HG03342 (cell line): ENCODE data around the gene LRRC4C.

Experiments used
- ATAC-seq: cut with Tn5 transposase; IDR thresholded peaks from one replicate; pipeline ENCODE4 v1.9.1; 2021; ENCODE audit warnings: mild to moderate bottlenecking, moderate library complexity; ENCODE audit not compliant: unreplicated experiment

LRRC4C gene

DNA sequence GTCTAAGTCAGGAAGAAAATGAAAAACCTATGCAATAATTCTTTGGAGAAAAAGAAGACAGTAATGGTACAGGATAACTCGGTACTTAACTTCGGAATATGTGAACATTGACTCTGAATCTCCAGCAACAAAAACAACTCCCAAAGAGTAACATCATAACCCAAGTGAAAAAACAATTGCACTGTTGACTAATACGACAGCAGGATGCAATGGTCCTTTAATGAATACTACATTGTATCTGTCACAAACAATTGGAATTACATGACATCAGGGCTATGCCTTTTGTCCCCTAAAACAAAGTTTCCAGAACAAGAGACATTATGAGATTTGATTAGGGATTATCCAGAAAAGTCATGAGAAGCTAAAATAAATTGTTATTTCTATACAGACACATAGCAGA lies 1065.9 kb downstream of the LRRC4C start:
- ATAC-seq: no peak

DNA sequence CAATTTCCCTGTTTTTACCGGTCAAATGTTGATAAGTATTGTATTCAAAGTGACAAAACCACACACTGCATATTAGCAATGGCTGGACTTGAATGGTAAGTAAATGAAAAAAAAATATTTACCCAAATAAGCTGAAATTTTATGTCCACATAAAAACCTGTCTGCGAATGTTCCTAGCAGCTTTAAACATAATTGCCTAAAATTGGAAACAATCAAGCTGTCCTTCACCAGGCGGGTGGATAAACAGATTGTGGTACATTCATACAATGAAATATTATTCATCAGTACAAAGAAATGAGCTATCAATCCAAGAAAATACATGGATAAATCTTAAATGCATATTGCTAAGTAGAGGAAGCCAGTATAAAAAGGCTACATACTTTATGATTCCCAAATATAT lies 1067.8 kb downstream of the LRRC4C start:
- ATAC-seq: no peak

DNA sequence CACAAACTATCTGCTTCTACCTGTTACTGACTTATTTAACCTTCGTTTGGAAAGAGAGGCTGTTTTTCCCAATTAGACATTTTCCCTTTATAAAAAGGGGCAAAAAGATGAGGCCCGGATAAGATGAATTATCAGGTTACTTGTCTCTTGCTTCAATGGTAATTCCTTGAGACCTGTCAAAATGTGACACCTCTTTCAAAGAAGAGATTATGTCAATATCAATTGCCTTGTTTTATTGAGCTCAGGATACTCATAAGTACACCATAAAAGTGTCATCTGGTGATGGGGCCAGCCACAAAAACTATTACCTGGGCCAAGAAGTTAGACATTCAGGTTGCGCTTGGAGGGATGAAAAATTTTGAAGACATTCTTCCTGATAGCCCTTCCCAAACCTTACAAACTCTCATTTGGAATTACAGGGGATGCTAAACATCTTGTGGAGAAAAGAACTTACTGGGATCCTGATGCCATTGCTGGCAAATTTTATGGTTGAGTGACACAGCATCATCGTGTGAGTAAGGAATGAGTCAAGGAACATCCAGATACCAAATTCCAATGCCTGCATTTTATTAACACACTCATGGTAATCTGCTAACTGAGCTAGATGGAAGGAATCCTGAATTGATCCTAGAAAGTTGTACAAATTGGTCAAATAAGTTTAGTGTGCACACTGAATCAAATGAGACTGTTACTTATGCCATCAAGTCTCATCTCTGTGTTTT lies 1071.2 kb downstream of the LRRC4C start:
- no peak for ATAC-seq

DNA sequence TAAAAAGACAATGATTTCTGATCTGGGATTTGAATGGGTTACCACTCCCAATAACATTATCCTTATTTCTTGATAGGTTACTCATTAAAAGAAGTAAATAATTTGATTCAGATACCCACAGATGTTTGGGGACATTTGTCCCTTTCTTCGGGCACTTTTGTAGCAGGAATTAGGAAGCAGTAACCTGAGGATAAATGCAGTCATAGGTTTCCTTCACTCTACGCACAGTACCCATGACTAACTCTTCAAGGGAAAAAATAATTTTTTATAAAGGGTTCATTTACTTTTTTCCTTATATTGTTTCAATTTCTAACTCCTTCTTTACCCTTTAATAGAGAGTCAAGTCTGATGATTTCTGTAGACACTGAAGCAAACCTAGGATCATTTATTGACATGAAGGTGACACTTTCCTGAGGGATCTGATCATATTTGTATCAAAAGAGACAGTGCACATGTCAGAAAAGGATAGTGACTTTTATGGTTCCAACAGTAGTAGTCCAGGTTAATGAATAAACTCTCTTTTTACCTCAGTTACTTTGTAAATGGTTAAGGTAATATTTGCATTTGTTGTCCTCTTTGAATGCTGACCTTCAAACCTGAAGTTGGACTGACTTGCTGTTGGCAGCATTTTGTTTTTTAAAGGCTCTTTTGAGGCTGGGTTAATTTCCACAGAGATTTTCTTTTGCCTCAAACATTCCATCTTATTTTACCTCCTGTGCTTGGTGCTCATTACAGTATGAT lies 1072.0 kb downstream of the LRRC4C start:
- ATAC-seq: no peak

DNA sequence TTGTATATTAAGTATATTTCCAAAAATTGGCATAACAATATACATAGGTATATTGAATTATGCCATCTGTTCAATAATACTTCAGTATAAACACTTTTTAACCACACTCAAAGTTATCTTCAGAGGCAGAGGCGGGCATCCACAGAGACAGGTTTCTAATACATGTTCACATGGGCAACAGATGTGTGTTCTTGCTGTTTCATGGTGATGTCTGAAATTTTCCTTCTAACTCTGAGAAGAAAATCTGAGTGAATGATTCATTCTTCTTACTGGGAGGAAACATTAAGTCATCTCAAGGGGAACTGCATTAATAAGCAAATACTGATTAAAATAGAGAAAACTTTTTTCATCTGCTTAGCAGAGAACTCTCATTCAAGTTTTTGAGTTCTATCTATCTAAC lies 1074.5 kb downstream of the LRRC4C start:
- no peak for ATAC-seq

DNA sequence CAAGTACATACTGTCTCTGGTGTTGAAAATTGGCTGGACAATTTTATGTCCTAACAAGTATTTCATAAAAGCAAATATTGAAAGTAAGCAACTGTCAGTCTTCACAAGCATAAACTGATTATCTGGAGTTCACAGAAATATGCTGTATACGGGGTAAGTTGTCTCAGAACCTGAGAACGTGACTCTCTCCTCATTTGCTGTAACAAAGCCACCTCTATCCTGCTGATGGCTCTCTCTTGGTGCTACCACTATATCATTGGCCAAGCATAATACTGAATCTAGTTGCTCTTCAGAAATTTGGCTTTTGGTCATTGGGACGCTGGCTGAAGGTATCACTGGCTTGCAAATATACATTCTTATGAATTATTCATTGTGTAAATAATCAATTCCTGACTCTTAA lies 1078.0 kb downstream of the LRRC4C start:
- ATAC-seq: no peak

DNA sequence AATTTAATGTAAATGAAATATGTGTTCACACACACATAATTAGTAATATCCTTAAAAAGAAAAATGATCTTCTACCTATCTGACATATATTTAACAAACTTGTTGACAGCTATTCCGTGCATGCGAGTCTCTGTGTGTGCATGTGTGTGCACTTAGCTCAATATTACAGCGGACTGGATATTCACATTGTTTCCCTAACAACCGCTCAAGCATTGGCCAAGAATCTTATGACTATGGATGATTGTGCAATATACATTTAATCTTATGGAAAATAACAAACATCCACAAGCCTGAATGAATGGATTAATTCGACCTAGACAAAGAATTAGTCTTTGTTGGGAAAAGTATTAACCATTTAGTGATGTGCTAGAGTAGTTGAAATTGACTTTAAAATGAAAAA lies 1078.6 kb downstream of the LRRC4C start:
- ATAC-seq: no peak

DNA sequence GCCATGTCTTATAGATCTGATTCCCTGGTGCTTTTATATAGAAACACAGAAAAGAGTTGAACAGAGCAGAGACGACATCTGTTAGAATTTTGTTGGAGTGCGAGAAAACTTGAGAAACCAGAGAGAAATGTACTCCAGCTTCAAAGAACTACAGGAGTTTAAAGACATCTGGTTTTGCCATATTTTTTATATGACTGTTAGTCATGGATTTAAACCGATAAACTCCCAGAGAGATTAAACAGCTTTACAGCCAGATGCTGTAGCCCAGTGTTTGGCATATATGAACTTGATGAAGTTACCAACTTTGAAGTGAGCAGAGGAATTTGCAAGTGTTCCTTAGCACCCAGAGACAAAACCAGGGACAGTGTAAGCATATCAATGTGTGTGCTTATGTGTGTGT lies 1083.1 kb downstream of the LRRC4C start:
- ATAC-seq: no peak

DNA sequence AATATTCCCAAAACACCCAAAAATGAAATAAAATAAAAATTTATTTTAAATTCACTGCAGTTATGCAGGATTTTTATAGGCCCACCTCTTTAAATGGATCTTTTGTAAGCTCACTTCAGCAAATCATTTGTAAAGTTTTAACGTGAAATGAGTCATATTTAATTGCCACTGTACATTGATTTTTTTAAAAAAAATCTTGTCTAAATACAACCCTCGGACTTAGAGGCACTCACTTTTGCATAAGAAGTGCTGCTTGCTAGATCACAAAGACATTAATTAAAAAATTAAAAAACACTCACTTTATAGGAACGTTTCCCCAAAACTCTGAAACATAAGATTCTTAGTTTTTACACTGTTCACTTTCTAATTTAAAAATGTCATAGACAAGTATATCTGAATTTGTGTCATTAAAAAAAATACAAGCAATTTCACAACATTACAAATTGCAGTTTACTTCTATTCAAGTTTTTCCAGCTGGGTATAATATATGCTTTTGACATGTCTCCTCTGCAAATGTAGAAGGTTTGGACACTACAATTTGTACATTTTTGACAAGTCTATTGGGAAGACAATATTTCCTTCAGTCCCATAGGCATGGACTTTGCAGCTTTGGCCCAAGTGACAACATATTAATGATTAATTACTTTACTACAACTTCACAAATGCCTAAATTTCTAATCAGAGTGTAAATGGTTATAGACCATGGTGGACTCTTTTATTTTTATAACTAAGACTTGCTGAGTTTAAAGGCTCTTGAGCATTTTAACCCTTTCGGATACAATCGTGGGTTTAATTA lies 1088.4 kb downstream of the LRRC4C start:
- no peak for ATAC-seq

DNA sequence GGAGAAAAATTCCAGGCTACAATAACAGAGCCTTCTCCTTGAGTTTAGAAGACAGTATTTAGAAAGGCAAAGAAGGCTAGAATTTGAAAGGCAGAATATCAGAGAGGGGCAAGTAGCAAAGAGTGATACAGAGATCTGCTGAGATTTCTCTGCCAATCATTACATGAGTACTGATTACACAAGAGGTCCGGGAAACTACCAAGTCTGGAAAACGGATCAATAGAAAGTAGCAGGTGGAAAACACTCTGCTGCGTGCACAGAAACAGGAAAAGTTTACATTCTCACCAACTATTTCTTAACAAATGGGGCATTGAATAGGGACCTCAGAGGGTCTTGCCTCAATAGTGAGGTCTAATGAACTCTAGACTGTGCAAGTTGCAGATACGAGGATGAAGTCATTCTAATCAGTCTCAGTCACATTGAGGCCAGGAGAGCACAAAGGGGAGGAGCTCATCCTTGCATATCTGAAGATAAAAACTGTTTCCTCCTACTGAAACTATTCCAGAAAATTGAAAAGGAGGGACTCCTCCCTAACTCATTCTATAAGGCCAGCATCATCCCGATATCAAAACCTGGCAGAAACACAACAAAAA lies 1099.2 kb downstream of the LRRC4C start:
- ATAC-seq: no peak

DNA sequence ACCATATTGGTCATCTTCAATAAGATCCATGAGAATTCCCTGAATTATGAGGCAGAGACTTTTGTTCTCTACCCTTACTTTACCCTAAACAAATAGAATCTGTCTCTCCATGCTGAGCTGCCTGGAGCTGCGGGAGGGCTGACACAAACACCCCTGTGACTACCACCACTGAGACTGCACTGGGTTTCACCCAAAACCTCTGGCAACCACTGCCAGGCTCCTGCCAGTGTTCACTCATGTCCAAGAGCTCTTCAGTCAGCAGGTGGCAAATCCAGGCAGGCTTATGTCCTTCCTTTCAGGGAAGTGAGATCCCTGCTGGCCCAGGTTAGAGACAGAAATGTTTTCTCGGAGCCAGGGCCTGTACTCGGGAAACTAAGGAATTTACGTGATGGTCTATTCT lies 1105.3 kb downstream of the LRRC4C start:
- no peak for ATAC-seq

DNA sequence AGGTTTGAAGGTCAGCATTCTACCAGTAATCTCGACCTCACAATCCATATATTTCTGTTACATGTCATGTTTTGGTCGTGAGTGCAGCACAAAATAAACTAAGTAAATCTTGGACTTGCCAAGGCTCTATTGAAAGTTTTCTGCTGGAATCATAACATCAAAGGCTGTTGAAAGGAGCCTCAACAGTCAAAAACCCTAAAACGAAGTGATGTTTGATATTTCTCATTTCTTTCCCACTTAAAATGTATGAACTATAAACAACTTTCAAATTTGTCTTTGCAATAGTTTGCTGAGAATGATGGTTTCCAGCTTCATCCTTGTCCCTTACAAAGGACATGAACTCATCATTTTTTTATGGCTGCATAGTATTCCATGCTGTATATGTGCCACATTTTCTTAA lies 1118.5 kb downstream of the LRRC4C start:
- ATAC-seq: no peak

DNA sequence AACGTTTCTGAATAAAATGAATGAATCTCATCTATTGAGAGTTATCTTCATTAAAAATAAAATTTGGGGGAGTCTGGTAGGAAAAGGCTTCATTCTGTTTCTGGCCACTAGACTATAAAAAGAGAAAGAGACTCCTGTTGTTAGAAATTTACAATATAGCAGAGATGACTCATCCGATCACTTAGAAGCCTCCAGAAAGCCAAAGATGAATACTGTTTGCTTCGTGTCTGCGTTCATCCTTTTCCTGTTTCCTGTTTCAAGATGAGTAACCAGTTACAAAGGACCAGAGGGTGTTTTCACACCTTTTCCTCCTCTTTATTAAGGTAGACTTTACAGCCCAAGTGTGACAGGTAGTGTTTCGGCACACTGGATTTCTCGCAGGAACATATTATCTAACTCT lies 1120.7 kb downstream of the LRRC4C start:
- no peak for ATAC-seq

DNA sequence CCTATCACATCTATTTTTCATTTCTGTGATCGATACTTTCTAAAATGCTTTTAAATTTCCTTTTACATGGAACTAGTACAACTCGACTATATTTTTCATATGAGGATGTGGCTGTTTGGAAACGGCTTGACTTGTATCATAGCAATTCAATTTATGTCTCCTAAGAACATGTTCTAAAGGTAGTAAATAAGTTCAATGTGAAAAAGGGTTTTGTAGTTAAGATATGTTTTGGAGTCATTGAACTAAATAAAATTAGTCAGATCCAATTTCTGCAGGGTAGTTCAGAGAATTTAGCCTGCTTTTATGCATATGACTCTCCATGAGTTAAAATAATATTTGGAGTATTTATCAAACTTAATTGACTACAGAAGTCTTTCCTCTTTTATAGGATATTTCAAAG lies 1121.4 kb downstream of the LRRC4C start:
- no peak for ATAC-seq

DNA sequence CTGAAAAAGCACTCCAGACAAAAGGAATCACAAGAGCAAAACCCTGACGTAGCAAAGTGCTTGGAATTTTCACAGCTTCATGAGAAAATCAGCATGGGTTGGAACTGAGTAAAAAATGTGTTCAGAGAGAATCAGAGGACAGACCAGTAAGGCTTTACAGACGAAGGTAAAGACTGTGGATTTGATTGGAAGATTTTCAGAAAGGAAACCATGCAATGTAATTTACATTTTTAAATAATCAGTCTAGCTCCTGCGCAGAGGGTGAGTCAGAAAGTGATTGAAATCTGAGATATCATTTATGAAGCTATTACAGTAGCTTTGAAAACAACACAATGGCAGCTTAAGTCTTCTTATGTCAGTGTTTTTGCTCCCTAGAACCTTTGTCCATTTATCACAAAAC lies 1122.3 kb downstream of the LRRC4C start:
- no peak for ATAC-seq

DNA sequence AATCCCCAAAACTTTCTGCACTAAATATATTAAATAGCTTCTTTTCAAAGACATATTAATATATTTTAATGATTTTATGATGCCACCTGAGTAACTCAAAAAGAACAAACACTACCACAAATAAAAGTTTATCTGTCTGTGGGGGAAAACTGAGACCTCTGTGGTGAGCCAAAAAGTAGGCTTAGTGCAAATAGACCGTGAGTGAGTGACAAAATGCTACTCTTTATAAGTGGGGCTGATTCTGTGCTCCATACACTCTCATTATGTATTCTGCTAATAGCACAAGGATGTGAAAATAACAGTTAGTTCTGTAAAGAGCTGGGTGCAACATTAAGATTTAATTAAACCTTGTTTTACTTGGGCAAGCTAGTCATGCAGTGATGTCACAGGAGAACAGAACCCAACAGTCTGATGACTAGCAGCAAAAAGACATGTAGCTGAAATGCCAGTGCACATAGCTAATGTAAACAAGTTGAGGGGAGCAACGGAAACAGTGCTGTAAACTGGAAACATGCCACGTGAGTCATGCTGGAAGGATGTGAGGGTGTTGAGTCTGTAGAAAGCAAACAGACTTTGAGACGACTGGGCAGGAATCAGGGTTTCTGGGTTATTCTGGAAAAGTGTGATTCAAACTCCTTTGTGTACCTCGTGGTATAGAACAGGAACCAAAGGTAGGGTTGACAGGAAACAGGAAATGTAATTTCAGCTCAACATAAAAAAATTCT lies 1130.4 kb downstream of the LRRC4C start:
- ATAC-seq: no peak

DNA sequence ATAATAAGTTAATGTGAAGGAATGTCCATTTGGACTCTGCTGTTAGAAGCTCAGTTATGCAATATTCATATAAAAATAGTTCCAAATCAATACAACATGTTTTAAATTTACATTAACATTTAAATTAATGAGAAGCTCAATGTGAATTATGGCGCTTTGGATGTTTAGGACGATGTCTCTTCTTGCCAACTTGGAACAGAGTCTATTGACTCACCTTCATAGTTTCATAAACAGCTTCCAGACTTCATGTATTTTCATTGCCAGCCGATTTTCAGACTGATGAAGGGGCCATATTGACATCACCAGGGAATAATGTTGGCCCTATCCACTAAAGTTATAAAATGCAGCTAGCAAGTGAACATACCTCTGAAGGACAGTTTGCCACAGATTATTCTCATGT lies 1136.2 kb downstream of the LRRC4C start:
- no peak for ATAC-seq

DNA sequence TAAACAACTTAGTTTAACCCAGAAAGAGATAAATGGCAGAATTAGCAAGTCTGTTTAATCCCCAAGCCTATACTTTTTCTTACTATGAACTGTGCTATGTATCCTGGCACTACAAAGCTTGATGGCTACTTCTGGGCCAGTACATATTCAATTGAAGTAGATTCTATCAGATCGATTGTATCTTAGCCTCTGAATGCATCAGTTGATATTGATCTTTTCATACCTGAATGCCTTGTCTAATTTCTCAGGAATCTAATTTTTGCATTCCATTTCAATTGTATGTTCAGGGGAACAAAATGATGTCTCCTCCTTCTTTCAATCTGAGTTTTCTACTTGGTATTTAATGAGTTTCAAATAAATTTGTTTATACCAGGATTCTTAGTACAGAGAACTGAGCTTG lies 1137.9 kb downstream of the LRRC4C start:
- no peak for ATAC-seq

DNA sequence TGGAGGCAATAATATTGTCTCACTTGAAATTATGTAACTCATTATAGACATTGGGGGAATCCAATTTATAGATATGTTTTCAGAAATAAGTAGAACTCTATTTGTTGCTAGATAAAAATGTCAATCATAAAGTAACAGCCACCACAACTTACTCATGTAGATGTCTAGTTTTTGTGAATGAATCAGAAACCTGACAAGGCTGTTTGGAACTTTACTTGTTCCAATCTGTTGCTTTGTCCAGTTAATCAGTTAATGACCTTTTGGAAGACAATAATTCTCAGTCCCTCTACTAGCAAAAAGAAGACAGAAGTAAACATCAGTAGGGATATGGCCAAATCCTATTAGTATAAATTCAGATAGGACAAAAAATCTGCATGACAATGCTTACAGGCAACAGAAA lies 1143.3 kb downstream of the LRRC4C start:
- ATAC-seq: no peak

DNA sequence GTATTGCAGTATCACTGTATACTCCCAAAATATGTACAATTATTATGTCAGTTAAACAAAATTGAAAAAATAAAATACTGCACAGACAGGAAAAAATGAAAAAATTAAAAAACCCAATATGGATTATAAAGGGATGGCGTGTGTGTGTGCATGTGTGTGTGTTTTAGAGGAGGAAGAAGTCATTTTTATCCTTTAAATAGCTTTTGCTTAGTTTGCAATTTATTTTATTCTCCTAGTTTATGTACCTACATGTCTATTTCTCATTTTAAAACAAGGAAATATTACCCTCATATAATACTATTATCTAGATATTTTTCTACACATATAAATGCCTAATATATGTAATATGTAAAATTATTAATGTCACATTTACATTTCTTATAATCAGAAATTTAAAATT lies 1144.3 kb downstream of the LRRC4C start:
- no peak for ATAC-seq

DNA sequence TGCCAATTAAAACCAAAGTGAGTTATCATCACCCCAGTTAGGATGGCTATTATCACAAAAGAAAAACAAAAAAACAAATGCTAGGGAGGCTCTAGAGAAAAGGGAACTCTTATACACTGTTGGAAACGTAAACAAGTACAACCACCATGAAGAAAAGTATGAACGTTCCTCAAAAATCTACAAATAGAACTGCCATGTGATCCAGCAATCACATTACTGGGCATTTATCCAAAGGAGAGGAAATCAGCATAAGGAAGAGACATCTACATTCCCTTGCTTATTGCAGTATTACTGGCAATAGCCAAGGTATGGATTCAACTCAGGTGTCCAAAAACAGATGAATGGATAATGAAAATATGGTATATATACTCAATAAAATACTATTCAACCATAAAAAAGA lies 1145.1 kb downstream of the LRRC4C start:
- ATAC-seq: no peak
